ENCODE results near the gene NELFE. TPM values are rescaled to one million over a fixed set of nuclear protein-coding genes. Genes with fewer than 3 reads are reported as not detected.

NELFE gene
- total RNA-seq, 1 experiment from 2014 or later: 68.3 TPM

DNA sequence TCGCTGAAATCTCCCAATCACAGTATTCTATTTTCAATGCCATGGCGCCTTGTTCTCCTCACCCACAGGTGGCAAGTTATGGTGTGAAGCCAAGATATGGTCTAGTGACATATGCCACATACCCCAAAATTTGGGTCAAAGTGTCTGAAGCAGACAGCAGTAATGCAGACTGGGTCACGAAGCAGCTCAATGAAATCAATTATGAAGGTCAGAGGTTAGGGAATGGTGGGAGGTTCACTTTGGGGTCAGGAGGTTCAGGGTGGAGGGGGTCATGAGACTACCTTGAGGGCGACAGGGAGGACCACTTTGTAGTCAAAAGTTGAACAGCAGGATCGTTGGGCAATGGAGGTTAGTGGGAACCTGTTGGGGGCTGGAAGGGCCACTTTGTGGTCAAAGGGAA lies 10.5 kb downstream of the NELFE start:
- BruUV-seq (replicated peaks): no TSS peak
- POLR2A ChIA-PET: interaction anchor here (0.7 kb wide), 1 partner anchor 11 kb away, joined by 3 read pairs; the partner anchor contains the start of genes NELFE and SKIC2
- ATAC-seq (no peak), DNase-seq (ENCODE audit: low read depth, low spot score) (no peak)
- H3K4me2 ChIP-seq (ENCODE audit: low read length): peak overlapping the region; percentile 47; the same call in 1 of the 2 replicates
- intact Hi-C loops (cut with micrococcal nuclease): no loop called here
- no peak overlapping the region for H2AFZ ChIP-seq (ENCODE audit: low read depth, low read length, poor library complexity, severe bottlenecking)
- RAD21 ChIA-PET (ENCODE audit: low non-redundant PET in 1 of 2, low total read pairs in 2 of 2, uncharacterized antibody in 2 of 2, unreplicated experiment in 2 of 2): no interaction called here
- peaks cover 7 to 31% of the 10 kb centered on the region in 2 experiments; a peak in 3 of 4 replicates for H3K4me1 ChIP-seq (ENCODE audit: control insufficient read depth in 1 of 2, insufficient read depth in 2 of 2, low read length in 2 of 2)
- TF ChIP-seq CEBPB (IDR thresholded peaks at IDR 0.05; ENCODE audit: low read depth) (no peak), SP1 (IDR thresholded peaks at IDR 0.05; ENCODE audit: low read depth) (no peak), SIN3A (IDR thresholded peaks at IDR 0.05; ENCODE audit: low read depth) (no peak), ZFX (IDR thresholded peaks at IDR 0.05) (no peak), CBX3 (IDR thresholded peaks at IDR 0.05; ENCODE audit: low read depth) (no peak), POLR2AphosphoS5 (IDR thresholded peaks at IDR 0.05; ENCODE audit: low read depth, low read length) (no peak), EZH2phosphoT487 (IDR thresholded peaks at IDR 0.05; ENCODE audit: borderline replicate concordance) (no peak)
- TF ChIP-seq, protein P1, sequence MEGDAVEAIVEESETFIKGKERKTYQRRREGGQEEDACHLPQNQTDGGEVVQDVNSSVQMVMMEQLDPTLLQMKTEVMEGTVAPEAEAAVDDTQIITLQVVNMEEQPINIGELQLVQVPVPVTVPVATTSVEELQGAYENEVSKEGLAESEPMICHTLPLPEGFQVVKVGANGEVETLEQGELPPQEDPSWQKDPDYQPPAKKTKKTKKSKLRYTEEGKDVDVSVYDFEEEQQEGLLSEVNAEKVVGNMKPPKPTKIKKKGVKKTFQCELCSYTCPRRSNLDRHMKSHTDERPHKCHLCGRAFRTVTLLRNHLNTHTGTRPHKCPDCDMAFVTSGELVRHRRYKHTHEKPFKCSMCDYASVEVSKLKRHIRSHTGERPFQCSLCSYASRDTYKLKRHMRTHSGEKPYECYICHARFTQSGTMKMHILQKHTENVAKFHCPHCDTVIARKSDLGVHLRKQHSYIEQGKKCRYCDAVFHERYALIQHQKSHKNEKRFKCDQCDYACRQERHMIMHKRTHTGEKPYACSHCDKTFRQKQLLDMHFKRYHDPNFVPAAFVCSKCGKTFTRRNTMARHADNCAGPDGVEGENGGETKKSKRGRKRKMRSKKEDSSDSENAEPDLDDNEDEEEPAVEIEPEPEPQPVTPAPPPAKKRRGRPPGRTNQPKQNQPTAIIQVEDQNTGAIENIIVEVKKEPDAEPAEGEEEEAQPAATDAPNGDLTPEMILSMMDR (IDR thresholded peaks at IDR 0.05 in 2 of 3, conservative IDR thresholded peaks at IDR 0.05 in 1 of 3; ENCODE audit: borderline replicate concordance in 1 of 3, insufficient read depth in 1 of 3, low read depth in 2 of 3, low read length in 2 of 3): no peak
- CTCF ChIA-PET: no interaction called here
- H3K27ac ChIP-seq (ENCODE audit: low read depth, low read length): no peak overlapping the region
- no peak overlapping the region for H3K9ac ChIP-seq (ENCODE audit: low read length)
- no peaks in the 10 kb centered on the region for H3K79me2 ChIP-seq (ENCODE audit: insufficient read depth, low read length)
- H4K20me1 ChIP-seq (ENCODE audit: insufficient read depth): no peaks in the 10 kb centered on the region
- H3K9me3 ChIP-seq (ENCODE audit: control insufficient read depth in 1 of 2, insufficient read depth in 1 of 2, low read depth in 1 of 2, low read length in 2 of 2): no peaks in the 10 kb centered on the region
- H3K4me3 ChIP-seq (replicated peaks in 1 of 2; ENCODE audit: low read depth in 1 of 2, low read length in 2 of 2): no peak overlapping the region
- no peaks in the 10 kb centered on the region; the same call in 1 of the 2 replicates for H3K9me2 ChIP-seq (ENCODE audit: insufficient read depth)
- H3K36me3 ChIP-seq (ENCODE audit: control insufficient read depth in 1 of 2, insufficient read depth in 2 of 2, low read length in 2 of 2): peaks cover 5 to 20% of the 10 kb centered on the region in 2 experiments
- no peaks in the 10 kb centered on the region for H3K27me3 ChIP-seq (ENCODE audit: insufficient read depth, low read length)

DNA sequence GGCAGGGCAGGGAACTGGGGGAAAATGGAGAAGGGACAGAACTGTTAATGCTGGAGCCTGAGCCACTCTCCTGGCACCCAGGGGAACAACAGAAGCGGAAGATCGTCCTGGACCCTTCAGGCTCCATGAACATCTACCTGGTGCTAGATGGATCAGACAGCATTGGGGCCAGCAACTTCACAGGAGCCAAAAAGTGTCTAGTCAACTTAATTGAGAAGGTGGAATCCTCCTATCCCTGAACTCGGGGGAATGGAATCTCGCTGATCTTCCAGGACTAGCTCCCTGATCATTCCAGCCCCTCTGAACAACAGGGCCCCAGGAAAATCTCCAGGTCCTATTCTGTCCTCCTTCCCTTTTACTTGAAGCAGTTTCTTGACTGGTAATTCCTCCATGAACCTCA lies 10.9 kb downstream of the NELFE start:
- H3K9ac ChIP-seq (ENCODE audit: low read length): no peak overlapping the region
- no peaks in the 10 kb centered on the region for H3K79me2 ChIP-seq (ENCODE audit: insufficient read depth, low read length)
- no peak overlapping the region for H3K4me2 ChIP-seq (ENCODE audit: low read length)
- H3K9me2 ChIP-seq (ENCODE audit: insufficient read depth): no peaks in the 10 kb centered on the region; the same call in 1 of the 2 replicates
- H3K36me3 ChIP-seq (ENCODE audit: control insufficient read depth in 1 of 2, insufficient read depth in 2 of 2, low read length in 2 of 2): peaks cover 3 to 16% of the 10 kb centered on the region in 2 experiments; a peak in 3 of 4 replicates
- ATAC-seq (no peak), DNase-seq (ENCODE audit: low read depth, low spot score) (no peak)
- peaks cover 7 to 31% of the 10 kb centered on the region in 2 experiments; a peak in 3 of 4 replicates for H3K4me1 ChIP-seq (ENCODE audit: control insufficient read depth in 1 of 2, insufficient read depth in 2 of 2, low read length in 2 of 2)
- ChIA-PET POLR2A (no interaction called here), RAD21 (ENCODE audit: low non-redundant PET in 1 of 2, low total read pairs in 2 of 2, uncharacterized antibody in 2 of 2, unreplicated experiment in 2 of 2) (no interaction called here), CTCF (no interaction called here)
- no peaks in the 10 kb centered on the region for H4K20me1 ChIP-seq (ENCODE audit: insufficient read depth)
- H3K9me3 ChIP-seq (ENCODE audit: control insufficient read depth in 1 of 2, insufficient read depth in 1 of 2, low read depth in 1 of 2, low read length in 2 of 2): no peaks in the 10 kb centered on the region
- intact Hi-C loops (cut with micrococcal nuclease): no loop called here
- no TSS peak for BruUV-seq (replicated peaks)
- H3K27ac ChIP-seq (ENCODE audit: low read depth, low read length): no peak overlapping the region
- H2AFZ ChIP-seq (ENCODE audit: low read depth, low read length, poor library complexity, severe bottlenecking): no peak overlapping the region
- no peak overlapping the region for H3K4me3 ChIP-seq (replicated peaks in 1 of 2; ENCODE audit: low read depth in 1 of 2, low read length in 2 of 2)
- H3K27me3 ChIP-seq (ENCODE audit: insufficient read depth, low read length): no peaks in the 10 kb centered on the region
- TF ChIP-seq, protein P2, sequence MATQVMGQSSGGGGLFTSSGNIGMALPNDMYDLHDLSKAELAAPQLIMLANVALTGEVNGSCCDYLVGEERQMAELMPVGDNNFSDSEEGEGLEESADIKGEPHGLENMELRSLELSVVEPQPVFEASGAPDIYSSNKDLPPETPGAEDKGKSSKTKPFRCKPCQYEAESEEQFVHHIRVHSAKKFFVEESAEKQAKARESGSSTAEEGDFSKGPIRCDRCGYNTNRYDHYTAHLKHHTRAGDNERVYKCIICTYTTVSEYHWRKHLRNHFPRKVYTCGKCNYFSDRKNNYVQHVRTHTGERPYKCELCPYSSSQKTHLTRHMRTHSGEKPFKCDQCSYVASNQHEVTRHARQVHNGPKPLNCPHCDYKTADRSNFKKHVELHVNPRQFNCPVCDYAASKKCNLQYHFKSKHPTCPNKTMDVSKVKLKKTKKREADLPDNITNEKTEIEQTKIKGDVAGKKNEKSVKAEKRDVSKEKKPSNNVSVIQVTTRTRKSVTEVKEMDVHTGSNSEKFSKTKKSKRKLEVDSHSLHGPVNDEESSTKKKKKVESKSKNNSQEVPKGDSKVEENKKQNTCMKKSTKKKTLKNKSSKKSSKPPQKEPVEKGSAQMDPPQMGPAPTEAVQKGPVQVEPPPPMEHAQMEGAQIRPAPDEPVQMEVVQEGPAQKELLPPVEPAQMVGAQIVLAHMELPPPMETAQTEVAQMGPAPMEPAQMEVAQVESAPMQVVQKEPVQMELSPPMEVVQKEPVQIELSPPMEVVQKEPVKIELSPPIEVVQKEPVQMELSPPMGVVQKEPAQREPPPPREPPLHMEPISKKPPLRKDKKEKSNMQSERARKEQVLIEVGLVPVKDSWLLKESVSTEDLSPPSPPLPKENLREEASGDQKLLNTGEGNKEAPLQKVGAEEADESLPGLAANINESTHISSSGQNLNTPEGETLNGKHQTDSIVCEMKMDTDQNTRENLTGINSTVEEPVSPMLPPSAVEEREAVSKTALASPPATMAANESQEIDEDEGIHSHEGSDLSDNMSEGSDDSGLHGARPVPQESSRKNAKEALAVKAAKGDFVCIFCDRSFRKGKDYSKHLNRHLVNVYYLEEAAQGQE (IDR thresholded peaks at IDR 0.05; ENCODE audit: low read depth): no peak
- TF ChIP-seq ZNF274 (IDR thresholded peaks at IDR 0.05; ENCODE audit: low read depth, low read length) (no peak), CEBPB (IDR thresholded peaks at IDR 0.05; ENCODE audit: low read depth) (no peak), POLR2AphosphoS5 (IDR thresholded peaks at IDR 0.05; ENCODE audit: low read depth, low read length) (no peak), JUND (IDR thresholded peaks at IDR 0.05) (no peak), ZFX (IDR thresholded peaks at IDR 0.05) (no peak), TCF7L2 (IDR thresholded peaks at IDR 0.05; ENCODE audit: borderline replicate concordance, extremely low read depth, insufficient read depth, insufficient read length) (no peak), RAD21 (IDR thresholded peaks at IDR 0.05; ENCODE audit: low read depth) (no peak)
- TF ChIP-seq, protein P3, sequence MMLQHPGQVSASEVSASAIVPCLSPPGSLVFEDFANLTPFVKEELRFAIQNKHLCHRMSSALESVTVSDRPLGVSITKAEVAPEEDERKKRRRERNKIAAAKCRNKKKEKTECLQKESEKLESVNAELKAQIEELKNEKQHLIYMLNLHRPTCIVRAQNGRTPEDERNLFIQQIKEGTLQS (IDR thresholded peaks at IDR 0.05): no peak
- TF ChIP-seq, protein P4, sequence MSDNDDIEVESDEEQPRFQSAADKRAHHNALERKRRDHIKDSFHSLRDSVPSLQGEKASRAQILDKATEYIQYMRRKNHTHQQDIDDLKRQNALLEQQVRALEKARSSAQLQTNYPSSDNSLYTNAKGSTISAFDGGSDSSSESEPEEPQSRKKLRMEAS (IDR thresholded peaks at IDR 0.05): no peak
